ENCODE measurements around the gene PRKAG1. TPM values are rescaled to one million over a fixed set of nuclear protein-coding genes. Genes with fewer than 3 reads are reported as not detected.

Gene PRKAG1
- polyA plus RNA-seq, 1 donor from 2014 or later, result 71.0 TPM

DNA sequence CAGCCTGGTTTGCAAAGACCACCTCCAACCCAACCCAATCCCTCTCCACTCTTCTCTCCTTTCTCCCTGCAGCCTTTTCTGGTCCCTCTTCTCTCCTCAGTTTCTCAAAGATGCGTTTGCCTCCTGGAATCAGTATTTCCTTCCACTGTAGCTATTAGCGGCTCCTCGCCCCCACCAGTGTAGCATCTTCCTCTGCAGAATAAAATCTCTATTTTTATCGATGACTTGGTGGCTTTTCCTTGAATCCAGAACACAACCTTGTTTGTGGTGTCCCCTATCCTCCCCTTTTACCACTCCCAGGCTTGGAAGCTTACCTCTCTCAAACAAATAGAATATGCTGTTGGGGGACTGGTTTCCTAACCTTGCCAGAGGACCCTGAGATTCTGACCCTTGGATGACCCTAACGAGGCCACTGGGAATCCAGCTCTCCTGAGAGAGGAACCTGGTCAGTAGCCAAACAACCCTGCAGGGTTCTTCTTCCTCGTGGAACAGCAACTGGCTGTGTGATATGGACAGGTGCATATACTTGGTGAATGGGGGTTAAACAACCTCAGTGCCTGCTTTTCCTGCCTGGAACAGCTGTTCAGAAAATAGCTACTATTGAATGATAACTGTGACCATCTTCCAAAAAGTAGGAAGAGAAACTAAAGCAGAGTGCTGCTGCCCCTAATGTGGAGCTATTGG is 36.0 kb downstream of the PRKAG1 start:
- H3K36me3 ChIP-seq (ENCODE audit: insufficient read depth, low read length), result no peaks in the 10 kb centered on the region
- no peak overlapping the region for H3K4me2 ChIP-seq (ENCODE audit: low read length)
- no peaks in the 10 kb centered on the region for H3K9me2 ChIP-seq (ENCODE audit: insufficient read depth, low read length)
- peaks cover 99% of the 10 kb centered on the region for H3K27me3 ChIP-seq (ENCODE audit: insufficient read depth, low read depth, low read length)
- TF ChIP-seq EP300 (conservative IDR thresholded peaks at IDR 0.05; ENCODE audit: poor library complexity, severe bottlenecking) (no peak), TAF1 (IDR thresholded peaks at IDR 0.05; ENCODE audit: low read depth) (no peak), REST (IDR thresholded peaks at IDR 0.05; ENCODE audit: borderline replicate concordance) (no peak), CTCF (IDR thresholded peaks at IDR 0.05; ENCODE audit: poor library complexity, severe bottlenecking) (no peak), RAD21 (conservative IDR thresholded peaks at IDR 0.05) (no peak), MXI1 (conservative IDR thresholded peaks at IDR 0.05; ENCODE audit: poor library complexity, severe bottlenecking) (no peak), EZH2 (IDR thresholded peaks at IDR 0.05; ENCODE audit: borderline replicate concordance, insufficient read depth, low read length, poor library complexity, severe bottlenecking) (no peak), POLR2AphosphoS5 (IDR thresholded peaks at IDR 0.05) (no peak), SMC3 (conservative IDR thresholded peaks at IDR 0.05; ENCODE audit: poor library complexity) (no peak)
- no peak overlapping the region for H3K4me3 ChIP-seq (ENCODE audit: low read length)
- H3K79me2 ChIP-seq (replicated peaks; ENCODE audit: insufficient read depth, low read length), result no peaks in the 10 kb centered on the region
- no peaks in the 10 kb centered on the region for H4K20me1 ChIP-seq (ENCODE audit: insufficient read depth)
- no peak overlapping the region for H2AFZ ChIP-seq (ENCODE audit: low read depth, low read length)
- no peak overlapping the region for H3K9ac ChIP-seq (ENCODE audit: low read length)
- no peak overlapping the region for H3K27ac ChIP-seq (ENCODE audit: low read length)
- H3K9me3 ChIP-seq (ENCODE audit: low read length), result no peaks in the 10 kb centered on the region
- no peaks in the 10 kb centered on the region for H3F3A ChIP-seq (ENCODE audit: insufficient read depth, low read length, poor library complexity, severe bottlenecking)

GRCh38 chr12:48981757-48982157 is 36.8 kb downstream of the PRKAG1 start:
- Histone ChIP-seq H3F3A (ENCODE audit: insufficient read depth, low read length, poor library complexity, severe bottlenecking) (no peaks in the 10 kb centered on the region), H2AFZ (ENCODE audit: low read depth, low read length) (no peak overlapping the region), H3K9ac (ENCODE audit: low read length) (no peak overlapping the region), H3K79me2 (replicated peaks; ENCODE audit: insufficient read depth, low read length) (no peaks in the 10 kb centered on the region), H3K9me2 (ENCODE audit: insufficient read depth, low read length) (no peaks in the 10 kb centered on the region), H3K4me2 (ENCODE audit: low read length) (no peak overlapping the region), H3K36me3 (ENCODE audit: insufficient read depth, low read length) (no peaks in the 10 kb centered on the region), H3K9me3 (ENCODE audit: low read length) (no peaks in the 10 kb centered on the region), H3K4me3 (ENCODE audit: low read length) (peak overlapping the region; percentile 68), H3K27ac (ENCODE audit: low read length) (no peak overlapping the region), H4K20me1 (ENCODE audit: insufficient read depth) (no peaks in the 10 kb centered on the region), H3K27me3 (ENCODE audit: insufficient read depth, low read depth, low read length) (peaks cover 99% of the 10 kb centered on the region)
- no peak for TF ChIP-seq POLR2AphosphoS5 (IDR thresholded peaks at IDR 0.05)
- TF ChIP-seq EP300 (conservative IDR thresholded peaks at IDR 0.05; ENCODE audit: poor library complexity, severe bottlenecking), result no peak
- no peak for TF ChIP-seq REST (IDR thresholded peaks at IDR 0.05; ENCODE audit: borderline replicate concordance)
- no peak for TF ChIP-seq MXI1 (conservative IDR thresholded peaks at IDR 0.05; ENCODE audit: poor library complexity, severe bottlenecking)
- no peak for TF ChIP-seq TAF1 (IDR thresholded peaks at IDR 0.05; ENCODE audit: low read depth)
- peak; percentile 58 for TF ChIP-seq EZH2 (IDR thresholded peaks at IDR 0.05; ENCODE audit: borderline replicate concordance, insufficient read depth, low read length, poor library complexity, severe bottlenecking)
- TF ChIP-seq RAD21 (conservative IDR thresholded peaks at IDR 0.05), result no peak
- TF ChIP-seq CTCF (IDR thresholded peaks at IDR 0.05; ENCODE audit: poor library complexity, severe bottlenecking), result no peak
